B cell (primary cell): ENCODE data around the gene RAD51B.

Experiments used
- CTCF ChIP-seq: fragments of 200-600 bp; IDR thresholded peaks from one replicate; pipeline ENCODE4 v1.8.0; 2022; ENCODE audit warnings: antibody characterized with exemption, mild to moderate bottlenecking
- EZH2 ChIP-seq: IDR thresholded peaks from 2 replicates; pipeline ENCODE4 v1.6.1; 2012; ENCODE audit warnings: borderline replicate concordance, low read depth, mild to moderate bottlenecking, moderate library complexity, low read length; ENCODE audit not compliant: insufficient read depth, poor library complexity, severe bottlenecking

- no peak for TF ChIP-seq CTCF
- TF ChIP-seq EZH2, result no peak
These were observed 695.1 kb downstream of the RAD51B start for GRCh38 chr14:68514608-68515194.
